Parathyroid adenoma (tissue), 2 donors: ENCODE results near the gene ACTN4.
A peak's percentile ranks its signal among the peaks of the same experiment; 100 is the strongest.

Source experiments
- H2AFZ ChIP-seq: fragments of 300-600 bp; sonication (generic); one replicate; pipeline ENCODE4 v1.7.0; 2017; ENCODE audit warnings: antibody characterized with exemption, mild to moderate bottlenecking
- H3K27ac ChIP-seq: fragments of 300-600 bp; sonication (generic); one replicate; pipeline ENCODE4 v1.7.0; 2017
- H3K27me3 ChIP-seq: fragments of 300-600 bp; sonication (generic); one replicate; pipeline ENCODE4 v1.7.0; 2017; ENCODE audit warnings: low read length; ENCODE audit not compliant: control insufficient read depth, insufficient read depth
- H3K36me3 ChIP-seq: fragments of 300-600 bp; sonication (generic); one replicate; pipeline ENCODE4 v1.7.0; 2017; ENCODE audit warnings: low read length; ENCODE audit not compliant: control insufficient read depth, insufficient read depth
- H3K4me1 ChIP-seq: fragments of 300-600 bp; sonication (generic); one replicate; pipeline ENCODE4 v1.7.0; 2017; ENCODE audit warnings: control low read depth
- H3K4me2 ChIP-seq: fragments of 300-600 bp; sonication (generic); one replicate; pipeline ENCODE4 v1.7.0; 2017; ENCODE audit warnings: low read length
- H3K4me3 ChIP-seq: fragments of 300-600 bp; sonication (generic); one replicate; pipeline ENCODE4 v1.7.0; 2017; ENCODE audit warnings: low read depth, low read length
- H3K79me2 ChIP-seq: fragments of 300-600 bp; sonication (generic); one replicate; pipeline ENCODE4 v1.7.0; 2017; ENCODE audit warnings: control low read depth
- H3K9ac ChIP-seq: fragments of 300-600 bp; sonication (generic); one replicate; pipeline ENCODE4 v1.7.0; 2017; ENCODE audit warnings: mild to moderate bottlenecking
- H3K9me3 ChIP-seq: fragments of 300-600 bp; sonication (generic); one replicate; pipeline ENCODE4 v1.7.0; 2017; ENCODE audit warnings: low read length; ENCODE audit not compliant: control insufficient read depth
- TF ChIP-seq, protein P1 (sequence below): fragments of 300-600 bp; sonication (generic); IDR thresholded peaks from one replicate; pipeline ENCODE4 v1.7.0; 2017; ENCODE audit warnings: antibody characterized with exemption, mild to moderate bottlenecking
- donor health status: primary hyperparathyroidism.

The ACTN4 gene

DNA sequence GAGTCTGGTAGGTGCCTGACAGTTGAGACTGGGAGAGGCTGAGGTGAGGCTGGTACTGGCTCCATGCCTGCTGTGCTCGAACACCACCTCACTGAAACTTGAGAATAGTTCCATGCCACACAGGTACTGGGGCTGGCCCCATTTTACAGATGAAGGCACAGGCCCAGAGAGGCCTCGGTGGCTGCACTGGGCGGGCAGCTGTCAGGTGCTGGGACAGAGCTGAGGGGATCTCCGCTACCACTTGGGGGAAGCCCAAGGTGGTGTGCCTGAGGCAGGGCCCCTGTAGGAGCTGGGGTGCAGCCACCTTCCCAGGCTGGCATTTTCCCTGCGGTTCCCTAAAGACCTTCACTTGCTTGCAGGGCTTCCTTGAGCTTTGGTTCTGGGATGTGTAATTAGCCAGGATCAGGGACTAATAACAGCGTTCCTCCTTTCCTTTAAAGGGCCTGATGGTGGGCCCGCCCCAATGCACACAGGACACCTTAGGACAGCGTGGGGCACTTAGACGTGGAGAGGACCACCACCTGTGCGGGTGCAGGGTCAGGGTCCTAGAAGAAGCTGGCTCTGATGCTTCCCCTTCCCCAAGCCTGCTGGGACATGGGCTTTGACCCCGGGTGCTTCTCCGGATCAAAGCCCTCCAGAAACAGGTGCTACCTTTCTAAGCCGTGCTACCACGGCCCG, 73.2 kb downstream of the ACTN4 start:
- no peak overlapping the region for H3K4me3 ChIP-seq
- no peaks in the 10 kb centered on the region for H3K4me1 ChIP-seq
- no peaks in the 10 kb centered on the region for H3K27me3 ChIP-seq
- H3K9ac ChIP-seq = no peak overlapping the region
- no peaks in the 10 kb centered on the region for H3K9me3 ChIP-seq
- H3K79me2 ChIP-seq = peaks cover 15% of the 10 kb centered on the region
- no peak overlapping the region for H3K4me2 ChIP-seq
- H3K36me3 ChIP-seq = no peaks in the 10 kb centered on the region
- TF ChIP-seq, protein P1, sequence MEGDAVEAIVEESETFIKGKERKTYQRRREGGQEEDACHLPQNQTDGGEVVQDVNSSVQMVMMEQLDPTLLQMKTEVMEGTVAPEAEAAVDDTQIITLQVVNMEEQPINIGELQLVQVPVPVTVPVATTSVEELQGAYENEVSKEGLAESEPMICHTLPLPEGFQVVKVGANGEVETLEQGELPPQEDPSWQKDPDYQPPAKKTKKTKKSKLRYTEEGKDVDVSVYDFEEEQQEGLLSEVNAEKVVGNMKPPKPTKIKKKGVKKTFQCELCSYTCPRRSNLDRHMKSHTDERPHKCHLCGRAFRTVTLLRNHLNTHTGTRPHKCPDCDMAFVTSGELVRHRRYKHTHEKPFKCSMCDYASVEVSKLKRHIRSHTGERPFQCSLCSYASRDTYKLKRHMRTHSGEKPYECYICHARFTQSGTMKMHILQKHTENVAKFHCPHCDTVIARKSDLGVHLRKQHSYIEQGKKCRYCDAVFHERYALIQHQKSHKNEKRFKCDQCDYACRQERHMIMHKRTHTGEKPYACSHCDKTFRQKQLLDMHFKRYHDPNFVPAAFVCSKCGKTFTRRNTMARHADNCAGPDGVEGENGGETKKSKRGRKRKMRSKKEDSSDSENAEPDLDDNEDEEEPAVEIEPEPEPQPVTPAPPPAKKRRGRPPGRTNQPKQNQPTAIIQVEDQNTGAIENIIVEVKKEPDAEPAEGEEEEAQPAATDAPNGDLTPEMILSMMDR = no peak
- H3K27ac ChIP-seq = no peak overlapping the region
- H2AFZ ChIP-seq = no peak overlapping the region

DNA sequence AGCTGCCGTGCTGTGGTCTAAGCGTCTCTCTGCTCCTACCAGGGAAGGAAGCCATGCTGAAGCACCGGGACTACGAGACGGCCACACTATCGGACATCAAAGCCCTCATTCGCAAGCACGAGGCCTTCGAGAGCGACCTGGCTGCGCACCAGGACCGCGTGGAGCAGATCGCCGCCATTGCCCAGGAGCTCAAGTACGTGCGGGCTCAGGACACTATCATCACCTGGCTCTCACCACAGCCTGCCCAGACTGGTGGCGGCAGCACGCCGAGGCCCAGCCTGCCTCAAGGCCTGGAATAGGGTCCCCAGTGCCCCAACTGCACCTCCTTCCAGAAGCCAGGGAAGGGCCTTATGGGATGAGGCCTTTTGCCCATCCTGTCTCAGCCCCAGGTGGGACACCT, 74.0 kb downstream of the ACTN4 start:
- TF ChIP-seq, protein P1 = no peak
- peaks cover 17% of the 10 kb centered on the region for H3K79me2 ChIP-seq
- H3K9ac ChIP-seq = no peak overlapping the region
- H3K27me3 ChIP-seq = no peaks in the 10 kb centered on the region
- H3K36me3 ChIP-seq = no peaks in the 10 kb centered on the region
- no peak overlapping the region for H3K4me2 ChIP-seq
- H3K4me1 ChIP-seq = peaks cover 4% of the 10 kb centered on the region
- H2AFZ ChIP-seq = no peak overlapping the region
- H3K27ac ChIP-seq = no peak overlapping the region
- H3K9me3 ChIP-seq = no peaks in the 10 kb centered on the region
- H3K4me3 ChIP-seq = no peak overlapping the region

DNA sequence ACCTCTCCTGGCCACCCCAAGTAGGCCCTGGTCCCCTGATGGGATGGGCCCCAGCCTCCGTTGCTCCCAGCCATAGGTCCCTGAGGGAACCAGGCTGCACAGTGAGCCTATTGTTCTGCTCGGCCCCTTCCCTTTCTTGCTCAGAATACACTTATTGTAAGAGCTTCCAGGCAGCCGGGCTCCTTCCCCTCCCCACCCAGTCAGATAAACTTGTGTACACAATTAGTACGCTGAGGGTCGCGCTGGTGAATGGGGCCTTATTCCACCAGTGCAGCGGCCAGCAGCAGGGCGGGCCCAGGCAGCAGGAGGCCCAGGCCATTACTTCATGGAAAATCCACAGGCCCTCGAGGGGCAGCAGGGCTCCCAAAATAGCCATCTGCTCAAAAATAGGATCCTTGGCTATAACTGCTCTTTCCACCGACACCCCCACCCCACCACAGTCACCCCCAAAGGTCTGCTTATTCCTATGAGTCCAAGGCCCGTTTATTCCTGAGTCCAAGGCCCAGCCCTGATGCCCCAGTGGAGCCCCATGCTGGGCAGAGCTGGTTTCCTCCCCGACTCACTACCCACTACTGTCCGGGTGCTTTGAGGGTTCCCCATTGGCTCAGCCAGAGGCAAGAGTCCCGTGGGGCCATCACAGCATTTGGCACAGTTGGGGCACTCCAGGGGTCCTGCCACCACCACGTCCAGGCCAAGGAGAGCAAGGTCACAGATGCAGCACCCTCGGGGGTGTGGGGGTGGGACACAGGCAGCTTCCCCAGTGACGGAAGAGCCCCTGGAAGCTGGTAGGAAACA, 74.7 kb downstream of the ACTN4 start:
- Histone ChIP-seq H3K36me3 (no peaks in the 10 kb centered on the region), H3K9me3 (no peaks in the 10 kb centered on the region), H3K79me2 (peaks cover 18% of the 10 kb centered on the region), H3K9ac (no peak overlapping the region), H3K27me3 (no peaks in the 10 kb centered on the region), H3K4me1 (peaks cover 5% of the 10 kb centered on the region), H3K4me2 (no peak overlapping the region), H3K27ac (peak overlapping the region; percentile 36), H2AFZ (no peak overlapping the region), H3K4me3 (no peak overlapping the region)
- TF ChIP-seq, protein P1 = no peak

DNA sequence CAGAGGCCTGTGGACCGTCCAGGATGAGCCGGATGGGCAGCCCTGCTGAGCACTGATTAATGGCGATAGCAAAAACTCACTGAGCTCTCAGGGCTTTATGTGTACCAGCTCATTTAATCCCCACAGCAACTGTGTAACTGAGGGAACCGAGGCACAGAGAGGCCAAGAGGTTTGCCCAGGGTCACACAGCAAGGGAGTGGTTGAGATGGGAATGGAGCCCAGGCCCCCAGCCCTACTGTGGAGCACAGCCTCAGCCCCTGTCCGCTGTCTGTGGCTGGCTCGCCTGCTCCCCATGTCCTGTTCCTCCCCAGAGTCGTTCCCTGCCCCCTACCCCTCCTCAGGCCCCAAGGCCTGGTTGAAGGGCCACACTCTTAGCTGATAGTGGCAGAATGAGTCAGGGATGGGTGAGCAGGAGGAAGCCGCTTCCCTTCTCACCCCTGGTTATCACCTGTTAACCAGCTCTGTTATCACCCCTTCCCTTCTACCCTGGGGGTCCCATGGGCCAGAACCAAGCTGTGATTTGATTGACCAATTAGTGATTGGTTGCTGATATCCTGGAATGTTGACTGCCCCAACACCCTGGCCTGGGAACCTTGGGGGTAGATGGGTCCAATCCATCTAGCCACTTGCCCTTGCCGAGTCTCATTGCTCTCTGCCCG, 75.6 kb downstream of the ACTN4 start:
- H3K27me3 ChIP-seq = no peaks in the 10 kb centered on the region
- H3K4me2 ChIP-seq = no peak overlapping the region
- peaks cover 18% of the 10 kb centered on the region for H3K79me2 ChIP-seq
- no peaks in the 10 kb centered on the region for H3K9me3 ChIP-seq
- H3K27ac ChIP-seq = peak overlapping the region; percentile 36
- H3K4me1 ChIP-seq = peaks cover 5% of the 10 kb centered on the region
- no peaks in the 10 kb centered on the region for H3K36me3 ChIP-seq
- H3K9ac ChIP-seq = no peak overlapping the region
- H3K4me3 ChIP-seq = no peak overlapping the region
- H2AFZ ChIP-seq = no peak overlapping the region
- TF ChIP-seq, protein P1 = no peak
